HEK293 (cell line): Measurements from ENCODE around the gene CACNG4.

Experiments used
- CTCF ChIP-seq: fragments of 450-650 bp; formaldehyde crosslinking; IDR thresholded peaks from 2 replicates; pipeline ENCODE4 v1.5.1; 2016; ENCODE audit warnings: missing biosample characterization, missing genetic modification characterization
- FEZF1 ChIP-seq: fragments of 450-650 bp; formaldehyde crosslinking; IDR thresholded peaks from 2 replicates; pipeline ENCODE4 v1.5.1; 2016; ENCODE audit warnings: missing biosample characterization, missing genetic modification characterization
- KLF16 ChIP-seq: fragments of 450-650 bp; formaldehyde crosslinking; IDR thresholded peaks from 2 replicates; pipeline ENCODE4 v1.5.1; 2017; ENCODE audit warnings: missing biosample characterization, missing genetic modification characterization
- ZBTB7A ChIP-seq: fragments of 450-650 bp; formaldehyde crosslinking; IDR thresholded peaks from 2 replicates; pipeline ENCODE4 v1.5.1; 2016; ENCODE audit warnings: low read depth, missing biosample characterization, missing genetic modification characterization
- ZNF548 ChIP-seq: fragments of 450-650 bp; formaldehyde crosslinking; IDR thresholded peaks from 2 replicates; pipeline ENCODE4 v1.5.1; 2016; ENCODE audit warnings: missing biosample characterization, missing genetic modification characterization
- ZNF660 ChIP-seq: fragments of 450-650 bp; IDR thresholded peaks from 2 replicates; pipeline ENCODE4 v1.5.1; 2018; ENCODE audit warnings: missing biosample characterization, mild to moderate bottlenecking, missing genetic modification characterization
- TF ChIP-seq, protein P1 (sequence below): fragments of 450-650 bp; formaldehyde crosslinking; IDR thresholded peaks from 2 replicates; pipeline ENCODE4 v1.5.0; 2017; ENCODE audit warnings: missing biosample characterization, missing genetic modification characterization, borderline replicate concordance

GRCh38 chr17:66949501-66949900 is 15.0 kb upstream of the CACNG4 start:
- TF ChIP-seq ZBTB7A (tag by site-specific recombination) (no peak), CTCF (tag by site-specific recombination) (no peak), FEZF1 (tag by site-specific recombination) (no peak), KLF16 (no peak), ZNF660 (tag by site-specific recombination) (no peak), ZNF548 (tag by site-specific recombination) (no peak)
- TF ChIP-seq, protein P1, sequence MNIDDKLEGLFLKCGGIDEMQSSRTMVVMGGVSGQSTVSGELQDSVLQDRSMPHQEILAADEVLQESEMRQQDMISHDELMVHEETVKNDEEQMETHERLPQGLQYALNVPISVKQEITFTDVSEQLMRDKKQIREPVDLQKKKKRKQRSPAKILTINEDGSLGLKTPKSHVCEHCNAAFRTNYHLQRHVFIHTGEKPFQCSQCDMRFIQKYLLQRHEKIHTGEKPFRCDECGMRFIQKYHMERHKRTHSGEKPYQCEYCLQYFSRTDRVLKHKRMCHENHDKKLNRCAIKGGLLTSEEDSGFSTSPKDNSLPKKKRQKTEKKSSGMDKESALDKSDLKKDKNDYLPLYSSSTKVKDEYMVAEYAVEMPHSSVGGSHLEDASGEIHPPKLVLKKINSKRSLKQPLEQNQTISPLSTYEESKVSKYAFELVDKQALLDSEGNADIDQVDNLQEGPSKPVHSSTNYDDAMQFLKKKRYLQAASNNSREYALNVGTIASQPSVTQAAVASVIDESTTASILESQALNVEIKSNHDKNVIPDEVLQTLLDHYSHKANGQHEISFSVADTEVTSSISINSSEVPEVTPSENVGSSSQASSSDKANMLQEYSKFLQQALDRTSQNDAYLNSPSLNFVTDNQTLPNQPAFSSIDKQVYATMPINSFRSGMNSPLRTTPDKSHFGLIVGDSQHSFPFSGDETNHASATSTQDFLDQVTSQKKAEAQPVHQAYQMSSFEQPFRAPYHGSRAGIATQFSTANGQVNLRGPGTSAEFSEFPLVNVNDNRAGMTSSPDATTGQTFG (tag by site-specific recombination), result no peak
